Endothelial cell of umbilical vein (primary cell): ENCODE results near the gene TMEFF2.

ENCODE experiments used
- CTCF ChIP-seq, 2 donors: IDR thresholded peaks; 1 replicate in 1 of 2; 2 replicates in 1 of 2; pipeline ENCODE4 v1.5.1; 2011; ENCODE audit warnings: low read length in 2 of 2, mild to moderate bottlenecking in 2 of 2, moderate library complexity in 2 of 2, control low read depth in 1 of 2, inconsistent platforms in 1 of 2, low read depth in 1 of 2; ENCODE audit not compliant: insufficient read depth in 1 of 2; ENCODE audit errors: extremely low read depth in 1 of 2
- EZH2 ChIP-seq: IDR thresholded peaks from 2 replicates; pipeline ENCODE4 v1.6.1; 2012; ENCODE audit warnings: borderline replicate concordance, low read depth, mild to moderate bottlenecking, moderate library complexity, low read length, inconsistent platforms; ENCODE audit not compliant: severe bottlenecking
- GATA2 ChIP-seq: IDR thresholded peaks from 2 replicates; pipeline ENCODE4 v1.7.0; 2011; ENCODE audit warnings: low read depth, mild to moderate bottlenecking, moderate library complexity, mixed read lengths, low read length; ENCODE audit not compliant: insufficient read length, insufficient read depth
- JUN ChIP-seq: IDR thresholded peaks from 2 replicates; pipeline ENCODE4 v1.6.1; 2011; ENCODE audit warnings: borderline replicate concordance, low read depth; ENCODE audit not compliant: insufficient read length, insufficient read depth
- MAX ChIP-seq: IDR thresholded peaks from 2 replicates; pipeline ENCODE4 v1.6.1; 2011; ENCODE audit not compliant: insufficient read depth, insufficient read length
- POLR2A ChIP-seq: IDR thresholded peaks from 2 replicates; pipeline ENCODE4 v1.6.1; 2012; ENCODE audit warnings: low read depth, mild to moderate bottlenecking, control low read depth, low read length
- POLR2AphosphoS5 ChIP-seq: IDR thresholded peaks from 2 replicates; pipeline ENCODE4 v1.6.1; 2012; ENCODE audit warnings: low read depth, mild to moderate bottlenecking, control low read depth, low read length, moderate library complexity; ENCODE audit not compliant: insufficient read depth

GRCh38 chr2:191932286-191932685 is 262.4 kb downstream of the TMEFF2 start:
- TF ChIP-seq POLR2A (no peak), CTCF (IDR thresholded peaks at IDR 0.05; ENCODE audit: extremely low read depth in 1 of 2, insufficient read depth in 1 of 2, low read depth in 1 of 2, low read length in 2 of 2) (no peak), MAX (no peak), EZH2 (no peak), POLR2AphosphoS5 (no peak), GATA2 (no peak), JUN (no peak)
